CD14-positive monocyte (primary cell): ENCODE data around the gene CDC14A. TPM values are rescaled to one million over a fixed set of nuclear protein-coding genes. Genes with fewer than 3 reads are reported as not detected.

Experiments used
- DNase-seq, 3 donors: peaks; one replicate each; pipeline ENCODE4 v3.0.0-alpha.2; 2011 to 2022
- H2AFZ ChIP-seq: 2 replicates; pipeline ENCODE4 v1.6.0; 2012; ENCODE audit warnings: mild to moderate bottlenecking, low read depth, low read length, inconsistent platforms; ENCODE audit not compliant: insufficient read depth, poor library complexity, severe bottlenecking
- H3K27ac ChIP-seq, 2 donors: 1 replicate in 1 of 2; 2 replicates in 1 of 2; pipeline ENCODE4 v1.5.1; 2012 to 2013; ENCODE audit warnings: low read length in 2 of 2, control low read depth in 1 of 2, inconsistent platforms in 1 of 2, low read depth in 1 of 2, mild to moderate bottlenecking in 1 of 2
- H3K27me3 ChIP-seq, 2 donors: one replicate each; pipeline versions ENCODE4 v1.6.0 to v1.6.1; 2011 to 2013; ENCODE audit warnings: low read length in 2 of 2; ENCODE audit not compliant: control insufficient read depth in 2 of 2, insufficient read depth in 2 of 2
- H3K36me3 ChIP-seq, 2 donors: replicated peaks in 1 of 2; 1 replicate in 1 of 2; 2 replicates in 1 of 2; pipeline versions ENCODE4 v1.5.1 to v1.6.1; 2012 to 2013; ENCODE audit warnings: low read length in 2 of 2, control low read depth in 1 of 2, inconsistent platforms in 1 of 2, mild to moderate bottlenecking in 1 of 2; ENCODE audit not compliant: insufficient read depth in 2 of 2, control insufficient read depth in 1 of 2
- H3K4me1 ChIP-seq, 2 donors: 1 replicate in 1 of 2; 2 replicates in 1 of 2; pipeline versions ENCODE4 v1.5.1 to v1.6.1; 2012 to 2013; ENCODE audit warnings: low read length in 2 of 2, control low read depth in 1 of 2, inconsistent platforms in 1 of 2, mild to moderate bottlenecking in 1 of 2, moderate library complexity in 1 of 2; ENCODE audit not compliant: insufficient read depth in 2 of 2, control insufficient read depth in 1 of 2
- H3K4me2 ChIP-seq: replicated peaks from 2 replicates; pipeline ENCODE3; 2012; ENCODE audit warnings: low read length, moderate library complexity, mild to moderate bottlenecking; ENCODE audit not compliant: poor library complexity, severe bottlenecking; ENCODE audit errors: extremely low read depth
- H3K4me3 ChIP-seq, 3 experiments: fragments of 200-600 bp in 1 of 3; sonication (generic) in 1 of 3; replicated peaks in 1 of 3; 1 replicate in 2 of 3; 2 replicates in 1 of 3; pipeline ENCODE4 v1.5.1; 2011 to 2013; ENCODE audit warnings: low read length in 3 of 3, mild to moderate bottlenecking in 3 of 3, control low read depth in 2 of 3, low read depth in 2 of 3, inconsistent platforms in 1 of 3, moderate library complexity in 1 of 3
- H3K79me2 ChIP-seq: 2 replicates; pipeline ENCODE4 v1.6.0; 2012; ENCODE audit warnings: mild to moderate bottlenecking, control low read depth, inconsistent platforms, low read length, moderate library complexity; ENCODE audit not compliant: insufficient read depth
- H3K9ac ChIP-seq: 2 replicates; pipeline ENCODE4 v1.6.0; 2017; ENCODE audit warnings: low read length, mild to moderate bottlenecking; ENCODE audit not compliant: insufficient read depth, poor library complexity, severe bottlenecking
- H3K9me3 ChIP-seq, 2 donors: replicated peaks in 1 of 2; 1 replicate in 1 of 2; 2 replicates in 1 of 2; pipeline versions ENCODE4 v1.5.1 to v1.6.1; 2012 to 2013; ENCODE audit warnings: low read length in 2 of 2, control low read depth in 1 of 2; ENCODE audit not compliant: control insufficient read depth in 1 of 2, insufficient read depth in 1 of 2
- H4K20me1 ChIP-seq: 2 replicates; pipeline ENCODE4 v1.6.0; 2012; ENCODE audit warnings: mild to moderate bottlenecking, low read length, control low read depth, moderate library complexity; ENCODE audit not compliant: insufficient read depth
- H3K27ac Mint-ChIP-seq, 7 donors: one replicate each; pipeline ENCODE4 v1.8.0; 2020; ENCODE audit warnings: mild to moderate bottlenecking in 7 of 7, mixed read lengths in 7 of 7, moderate library complexity in 6 of 7, inconsistent platforms in 2 of 7
- H3K27me3 Mint-ChIP-seq, 3 donors: one replicate each; pipeline ENCODE4 v1.8.0; 2021 to 2022; ENCODE audit warnings: low read depth in 3 of 3, mild to moderate bottlenecking in 3 of 3, mixed read lengths in 3 of 3, moderate library complexity in 3 of 3, inconsistent platforms in 1 of 3
- H3K36me3 Mint-ChIP-seq, 2 donors: one replicate each; pipeline ENCODE4 v1.8.0; 2020; ENCODE audit warnings: mixed read lengths in 2 of 2, inconsistent platforms in 1 of 2, mild to moderate bottlenecking in 1 of 2
- H3K4me1 Mint-ChIP-seq: one replicate; pipeline ENCODE4 v1.8.0; 2020; ENCODE audit warnings: mild to moderate bottlenecking, mixed read lengths
- H3K4me3 Mint-ChIP-seq, 2 donors: one replicate each; pipeline ENCODE4 v1.8.0; 2020; ENCODE audit warnings: mild to moderate bottlenecking in 2 of 2, mixed read lengths in 2 of 2, moderate library complexity in 1 of 2
- H3K9me3 Mint-ChIP-seq, 7 donors: one replicate each; pipeline ENCODE4 v1.8.0; 2020 to 2022; ENCODE audit warnings: mixed read lengths in 7 of 7, mild to moderate bottlenecking in 6 of 7, moderate library complexity in 6 of 7, inconsistent platforms in 2 of 7
- WGBS: methylation state at CpG from one replicate; pipeline ENCODE4 v1.1.5; 2013; ENCODE audit warnings: missing lambda C conversion rate; ENCODE audit not compliant: insufficient coverage; 5-methylcytosine and 5-hydroxymethylcytosine counted together
- intact Hi-C, 2 donors: fragments of 100-400 bp; cut with micrococcal nuclease; formaldehyde crosslinking; loops; one replicate each; pipeline versions ENCODE4 v1.15.0 to v1.15.1; 2023
- polyA plus RNA-seq, 3 donors: library from polyadenylated mRNA; depleted of rRNA in 1 of 3; unstranded in 2 of 3; stranded (reverse) in 1 of 3; fragments of 300-500 nt in 2 of 3; fragments of >200 nt in 1 of 3; fragmentation: Illumina TruSeq in 2 of 3; gene quantifications; 1 replicate in 2 of 3; 2 replicates in 1 of 3; pipeline ENCODE4 v1.2.3, GENCODE V29; 2012 to 2021
- TF ChIP-seq, protein P1 (sequence below): fragments of 200-600 bp; IDR thresholded peaks from one replicate; pipeline ENCODE4 v1.8.0; 2022; ENCODE audit warnings: antibody characterized with exemption, mild to moderate bottlenecking

The CDC14A gene
- polyA plus RNA-seq, 3 donors: 4.2 to 9.2 (median 6.1) TPM

DNA sequence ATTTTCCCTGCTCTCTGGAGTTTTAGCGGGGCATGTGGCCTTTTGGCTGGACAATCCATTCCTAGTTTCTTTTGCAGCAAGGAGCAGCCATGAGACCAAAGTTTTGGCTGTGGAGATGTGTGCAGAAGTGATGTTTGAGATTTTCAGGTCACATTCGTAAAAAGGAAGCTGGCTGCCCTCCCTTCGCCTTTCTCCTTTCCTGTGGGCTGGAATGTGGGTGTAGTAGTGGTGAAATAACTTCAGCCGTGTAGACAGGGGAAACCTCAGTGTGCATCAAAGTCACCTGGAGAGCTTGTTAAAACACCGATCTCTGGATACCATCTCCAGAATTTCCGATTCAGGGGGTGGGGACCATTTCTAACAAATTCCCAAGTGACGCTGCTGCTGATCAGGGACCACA, 180.3 kb downstream of the CDC14A start:
- Histone ChIP-seq H3K4me3 (peak overlapping the region in 1 of 3 experiments; percentile 12), H3K36me3 (no peaks in the 10 kb centered on the region), H3K27ac (peak overlapping the region; percentile 3 to 59), H3K4me1 (peaks cover 76 to 83% of the 10 kb centered on the region in 2 donors), H2AFZ (peak overlapping the region; percentile 2), H3K27me3 (no peaks in the 10 kb centered on the region), H3K4me2 (peak overlapping the region; percentile 20), H4K20me1 (no peaks in the 10 kb centered on the region), H3K79me2 (no peaks in the 10 kb centered on the region), H3K9me3 (no peaks in the 10 kb centered on the region), H3K9ac (no peak overlapping the region)
- TF ChIP-seq, protein P1, sequence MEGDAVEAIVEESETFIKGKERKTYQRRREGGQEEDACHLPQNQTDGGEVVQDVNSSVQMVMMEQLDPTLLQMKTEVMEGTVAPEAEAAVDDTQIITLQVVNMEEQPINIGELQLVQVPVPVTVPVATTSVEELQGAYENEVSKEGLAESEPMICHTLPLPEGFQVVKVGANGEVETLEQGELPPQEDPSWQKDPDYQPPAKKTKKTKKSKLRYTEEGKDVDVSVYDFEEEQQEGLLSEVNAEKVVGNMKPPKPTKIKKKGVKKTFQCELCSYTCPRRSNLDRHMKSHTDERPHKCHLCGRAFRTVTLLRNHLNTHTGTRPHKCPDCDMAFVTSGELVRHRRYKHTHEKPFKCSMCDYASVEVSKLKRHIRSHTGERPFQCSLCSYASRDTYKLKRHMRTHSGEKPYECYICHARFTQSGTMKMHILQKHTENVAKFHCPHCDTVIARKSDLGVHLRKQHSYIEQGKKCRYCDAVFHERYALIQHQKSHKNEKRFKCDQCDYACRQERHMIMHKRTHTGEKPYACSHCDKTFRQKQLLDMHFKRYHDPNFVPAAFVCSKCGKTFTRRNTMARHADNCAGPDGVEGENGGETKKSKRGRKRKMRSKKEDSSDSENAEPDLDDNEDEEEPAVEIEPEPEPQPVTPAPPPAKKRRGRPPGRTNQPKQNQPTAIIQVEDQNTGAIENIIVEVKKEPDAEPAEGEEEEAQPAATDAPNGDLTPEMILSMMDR: no peak
- peaks cover 83% of the 10 kb centered on the region for H3K4me1 Mint-ChIP-seq
- intact Hi-C loops: no loop called here
- peak overlapping the region; percentile 58 to 92 (median 85) for H3K27ac Mint-ChIP-seq
- H3K27me3 Mint-ChIP-seq: peaks cover 0 to 7% (median 0%) of the 10 kb centered on the region in 3 donors
- H3K36me3 Mint-ChIP-seq: no peaks in the 10 kb centered on the region
- WGBS: 33% methylated on average over 3 of the region's 7 CpGs
- no peaks in the 10 kb centered on the region for H3K9me3 Mint-ChIP-seq
- H3K4me3 Mint-ChIP-seq: peak overlapping the region; percentile 2 to 48
- peak in 1 of 3 donors; percentile 21 for DNase-seq

DNA sequence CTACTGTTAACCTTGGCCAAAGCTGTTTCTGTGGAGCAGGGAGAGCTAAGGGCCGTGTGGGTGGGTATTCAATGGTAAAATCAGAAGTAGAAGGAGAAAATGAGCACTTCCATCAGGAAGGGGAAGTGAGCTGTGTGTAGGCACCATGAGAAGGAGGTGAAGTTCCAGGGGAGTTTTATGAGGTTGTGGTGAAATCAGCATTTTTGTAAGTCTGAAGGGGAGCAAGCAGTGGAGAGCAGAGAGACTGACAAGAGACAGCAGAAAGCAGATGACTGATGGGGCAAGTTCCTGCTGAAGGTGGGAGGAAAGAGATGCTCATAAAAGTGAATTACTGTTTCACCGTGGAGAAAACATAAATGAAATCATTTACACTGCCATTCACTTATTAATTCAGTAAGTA, 183.0 kb downstream of the CDC14A start:
- H3K4me1 ChIP-seq: peaks cover 79 to 86% of the 10 kb centered on the region in 2 donors
- H2AFZ ChIP-seq: peak overlapping the region; percentile 58
- Mint-ChIP-seq H3K4me3 (peak overlapping the region in 1 of 2 donors; percentile 78), H3K27ac (peak overlapping the region; percentile 82 to 95 (median 91)), H3K9me3 (peaks cover 0 to 3% (median 0%) of the 10 kb centered on the region in 7 donors), H3K36me3 (peaks cover 0 to 5% of the 10 kb centered on the region in 2 donors), H3K4me1 (peaks cover 75% of the 10 kb centered on the region), H3K27me3 (peaks cover 14 to 23% (median 19%) of the 10 kb centered on the region in 3 donors)
- intact Hi-C loops: no loop called here
- H3K4me2 ChIP-seq: peak overlapping the region; percentile 51
- H3K4me3 ChIP-seq: peak overlapping the region in 1 of 3 experiments; percentile 48
- H3K9ac ChIP-seq: no peak overlapping the region
- no peaks in the 10 kb centered on the region for H3K9me3 ChIP-seq
- H3K36me3 ChIP-seq: no peaks in the 10 kb centered on the region
- H4K20me1 ChIP-seq: no peaks in the 10 kb centered on the region
- H3K79me2 ChIP-seq: no peaks in the 10 kb centered on the region
- H3K27ac ChIP-seq: peak overlapping the region; percentile 76 to 87
- peaks cover 2 to 7% of the 10 kb centered on the region in 2 donors for H3K27me3 ChIP-seq
- DNase-seq: peak; percentile 65 to 91 (median 69)
- 0% methylated on average over 1 of the region's 2 CpGs for WGBS
- TF ChIP-seq, protein P1: no peak
